Calu3 (cell line): ENCODE measurements around the gene CCDC146. TPM values are rescaled to one million over a fixed set of nuclear protein-coding genes. Genes with fewer than 3 reads are reported as not detected.

Experiments used
- BruUV-seq: library from RNA; stranded (reverse); fragments of 400-500 nt; replicated peaks from 2 replicates; lab custom pipeline; 2021; lab: Mats Ljungman, UMichigan
- CTCF ChIA-PET: fragments of 300-600 bp; sonication (Branson Sonifier 250); formaldehyde crosslinking; loops from one replicate; lab custom pipeline; 2022; ENCODE audit warnings: antibody characterized with exemption; lab: Charles Lee
- DNase-seq: peaks from one replicate; pipeline ENCODE4 v3.0.0; 2022
- H3K27ac Mint-ChIP-seq: one replicate; pipeline ENCODE4 v1.8.0; 2022; ENCODE audit warnings: mixed read lengths; ENCODE audit not compliant: unreplicated experiment
- H3K27me3 Mint-ChIP-seq: one replicate; pipeline ENCODE4 v1.8.0; 2022; ENCODE audit warnings: mixed read lengths; ENCODE audit not compliant: unreplicated experiment
- H3K36me3 Mint-ChIP-seq: one replicate; pipeline ENCODE4 v1.8.0; 2022; ENCODE audit warnings: mild to moderate bottlenecking, moderate library complexity, mixed read lengths; ENCODE audit not compliant: insufficient read depth, unreplicated experiment
- H3K4me1 Mint-ChIP-seq: one replicate; pipeline ENCODE4 v1.8.0; 2022; ENCODE audit warnings: mild to moderate bottlenecking, low read depth, mixed read lengths; ENCODE audit not compliant: unreplicated experiment
- H3K4me3 Mint-ChIP-seq: one replicate; pipeline ENCODE4 v1.8.0; 2022; ENCODE audit warnings: mild to moderate bottlenecking, low read depth, moderate library complexity, mixed read lengths; ENCODE audit not compliant: unreplicated experiment
- H3K9me3 Mint-ChIP-seq: one replicate; pipeline ENCODE4 v1.8.0; 2022; ENCODE audit warnings: low read depth, mixed read lengths; ENCODE audit not compliant: unreplicated experiment
- intact Hi-C: fragments of 100-400 bp; cut with micrococcal nuclease; formaldehyde crosslinking; loops from one replicate; pipeline ENCODE4 v1.10.0; 2022; ENCODE audit not compliant: unreplicated experiment
- total RNA-seq: library from RNA; stranded (reverse); gene quantifications from 2 replicates; pipeline ENCODE4 v1.2.3, GENCODE V29; 2022
- TF ChIP-seq, protein P1 (sequence below): fragments of 200-600 bp; IDR thresholded peaks from one replicate; pipeline ENCODE4 v1.8.0; 2022; ENCODE audit warnings: antibody characterized with exemption; ENCODE audit not compliant: unreplicated experiment

The CCDC146 gene
- total RNA-seq, 1 experiment from 2014 or later: 8.8 TPM

DNA sequence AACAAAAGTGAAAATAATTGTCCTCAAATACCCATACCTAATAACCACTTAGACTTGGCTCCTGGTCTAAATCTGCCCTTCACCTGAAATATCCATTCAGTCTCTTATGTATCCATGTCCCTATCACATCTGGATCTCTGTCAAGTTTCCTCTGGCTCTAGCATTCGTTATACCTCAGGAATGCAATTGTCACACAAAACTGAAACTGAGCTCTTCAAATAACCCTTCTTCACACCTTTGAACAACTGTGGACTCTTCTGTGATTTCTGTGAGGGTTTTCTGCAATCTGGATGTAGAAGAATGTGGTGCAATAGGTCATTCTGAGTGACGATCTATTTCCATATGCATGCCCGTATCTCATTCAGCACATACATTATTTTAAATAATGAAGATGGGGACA is 130.7 kb downstream of the CCDC146 start:
- DNase-seq: no peak
- Mint-ChIP-seq H3K36me3 (no peaks in the 10 kb centered on the region), H3K27ac (no peak overlapping the region), H3K4me1 (peaks cover 16% of the 10 kb centered on the region), H3K9me3 (no peaks in the 10 kb centered on the region), H3K27me3 (no peaks in the 10 kb centered on the region), H3K4me3 (no peak overlapping the region)
- TF ChIP-seq, protein P1, sequence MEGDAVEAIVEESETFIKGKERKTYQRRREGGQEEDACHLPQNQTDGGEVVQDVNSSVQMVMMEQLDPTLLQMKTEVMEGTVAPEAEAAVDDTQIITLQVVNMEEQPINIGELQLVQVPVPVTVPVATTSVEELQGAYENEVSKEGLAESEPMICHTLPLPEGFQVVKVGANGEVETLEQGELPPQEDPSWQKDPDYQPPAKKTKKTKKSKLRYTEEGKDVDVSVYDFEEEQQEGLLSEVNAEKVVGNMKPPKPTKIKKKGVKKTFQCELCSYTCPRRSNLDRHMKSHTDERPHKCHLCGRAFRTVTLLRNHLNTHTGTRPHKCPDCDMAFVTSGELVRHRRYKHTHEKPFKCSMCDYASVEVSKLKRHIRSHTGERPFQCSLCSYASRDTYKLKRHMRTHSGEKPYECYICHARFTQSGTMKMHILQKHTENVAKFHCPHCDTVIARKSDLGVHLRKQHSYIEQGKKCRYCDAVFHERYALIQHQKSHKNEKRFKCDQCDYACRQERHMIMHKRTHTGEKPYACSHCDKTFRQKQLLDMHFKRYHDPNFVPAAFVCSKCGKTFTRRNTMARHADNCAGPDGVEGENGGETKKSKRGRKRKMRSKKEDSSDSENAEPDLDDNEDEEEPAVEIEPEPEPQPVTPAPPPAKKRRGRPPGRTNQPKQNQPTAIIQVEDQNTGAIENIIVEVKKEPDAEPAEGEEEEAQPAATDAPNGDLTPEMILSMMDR: no peak
- CTCF ChIA-PET: interaction anchor here (0.5 to 0.7 kb wide), 2 partner anchors 9 to 79 kb away, joined by 3 read pairs; no protein-coding TSS in a partner anchor
- no TSS peak for BruUV-seq
- intact Hi-C loops: no loop called here

DNA sequence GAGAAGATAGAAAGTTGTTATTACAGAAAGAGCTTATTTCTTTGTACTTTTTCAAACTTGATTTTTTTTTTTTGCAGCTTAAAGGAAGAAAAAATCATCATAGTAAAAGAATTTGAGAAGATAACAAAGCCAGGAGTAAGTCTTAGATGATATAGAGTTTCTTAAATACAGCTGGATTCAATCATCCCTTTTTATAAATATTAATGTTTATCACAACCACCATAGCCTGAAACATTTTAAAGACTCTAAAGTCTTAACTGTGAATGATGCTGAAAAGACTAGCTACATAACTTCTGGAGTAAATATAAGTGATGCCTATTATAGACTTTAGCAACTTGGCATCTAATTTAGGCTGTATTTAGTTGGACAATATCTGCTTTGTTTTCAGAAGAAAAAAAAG is 132.0 kb downstream of the CCDC146 start:
- H3K27ac Mint-ChIP-seq: no peak overlapping the region
- H3K9me3 Mint-ChIP-seq: no peaks in the 10 kb centered on the region
- no TSS peak for BruUV-seq

DNA sequence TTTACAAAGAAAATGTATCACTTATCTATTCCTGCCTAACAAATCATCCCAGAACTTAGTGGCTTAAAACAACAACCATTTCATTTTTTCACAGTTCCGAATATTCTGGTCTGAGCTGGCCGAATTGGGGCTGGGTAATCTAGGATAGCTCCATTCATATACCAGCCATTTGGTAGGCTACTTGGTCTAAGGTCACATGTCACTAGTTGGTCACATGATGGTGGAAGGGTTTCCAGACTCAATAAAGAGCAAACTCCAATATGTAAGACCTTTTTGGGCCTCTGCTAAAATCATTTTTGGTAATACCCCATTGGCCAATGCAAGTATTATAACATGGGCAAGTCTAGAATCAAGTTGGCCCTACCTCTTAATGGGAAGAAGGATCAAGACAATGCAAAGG is 132.5 kb downstream of the CCDC146 start:
- peaks cover 16% of the 10 kb centered on the region for H3K4me1 Mint-ChIP-seq
- no TSS peak for BruUV-seq

More for the DNA sequence above, 132.0 kb downstream of the CCDC146 start:
- CTCF ChIA-PET: interaction anchor here (0.7 kb wide), 1 partner anchor 77 kb away, joined by 3 read pairs; no protein-coding TSS in a partner anchor
- peaks cover 16% of the 10 kb centered on the region for H3K4me1 Mint-ChIP-seq
- intact Hi-C loops: no loop called here
- no peaks in the 10 kb centered on the region for H3K36me3 Mint-ChIP-seq
- TF ChIP-seq, protein P1: no peak
- no peak overlapping the region for H3K4me3 Mint-ChIP-seq
- no peaks in the 10 kb centered on the region for H3K27me3 Mint-ChIP-seq
- DNase-seq: no peak

GRCh38 chr7:77258014-77258413 is 135.6 kb downstream of the CCDC146 start:
- intact Hi-C loops: no loop called here
- DNase-seq: no peak
- Mint-ChIP-seq H3K4me1 (no peaks in the 10 kb centered on the region), H3K4me3 (no peak overlapping the region), H3K27ac (no peak overlapping the region), H3K9me3 (no peaks in the 10 kb centered on the region), H3K36me3 (no peaks in the 10 kb centered on the region), H3K27me3 (no peaks in the 10 kb centered on the region)
- TF ChIP-seq, protein P1: no peak
- CTCF ChIA-PET: no interaction called here
- no TSS peak for BruUV-seq

More for the DNA sequence above, 132.5 kb downstream of the CCDC146 start:
- intact Hi-C loops: no loop called here
- H3K4me3 Mint-ChIP-seq: no peak overlapping the region
- TF ChIP-seq, protein P1: no peak
- H3K36me3 Mint-ChIP-seq: no peaks in the 10 kb centered on the region
- H3K9me3 Mint-ChIP-seq: no peaks in the 10 kb centered on the region
- DNase-seq: no peak
- CTCF ChIA-PET: interaction anchor here (0.7 kb wide), 1 partner anchor 77 kb away, joined by 3 read pairs; no protein-coding TSS in a partner anchor
- no peaks in the 10 kb centered on the region for H3K27me3 Mint-ChIP-seq
- no peak overlapping the region for H3K27ac Mint-ChIP-seq
